ENCODE measurements around the gene TCF12.
"Not testable (repeated sequence)": the region's sequence is repeated elsewhere in the genome, so short reads cannot be mapped to it uniquely, and the experiment has no call there.

DNA sequence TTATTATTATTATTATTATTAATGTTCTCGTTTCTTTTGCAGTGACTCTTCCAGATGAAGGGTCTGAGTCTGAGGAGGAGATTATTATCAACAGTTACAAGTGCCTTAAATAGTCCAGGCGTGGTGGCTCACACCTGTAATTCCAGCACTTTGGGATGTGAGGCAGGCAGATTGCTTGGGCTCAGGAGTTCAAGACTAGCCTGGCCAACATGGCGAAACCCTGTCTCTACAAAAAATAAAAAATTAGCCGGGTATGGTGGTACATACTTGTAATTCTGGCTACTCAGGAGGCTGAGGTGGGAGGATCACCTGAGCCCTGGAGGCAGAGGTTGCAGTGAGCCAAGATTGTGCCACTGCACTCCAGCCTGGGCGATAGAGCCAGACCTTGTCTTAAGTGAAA, 96.5 kb downstream of the TCF12 start:
- TF ChIP-seq, protein P1, sequence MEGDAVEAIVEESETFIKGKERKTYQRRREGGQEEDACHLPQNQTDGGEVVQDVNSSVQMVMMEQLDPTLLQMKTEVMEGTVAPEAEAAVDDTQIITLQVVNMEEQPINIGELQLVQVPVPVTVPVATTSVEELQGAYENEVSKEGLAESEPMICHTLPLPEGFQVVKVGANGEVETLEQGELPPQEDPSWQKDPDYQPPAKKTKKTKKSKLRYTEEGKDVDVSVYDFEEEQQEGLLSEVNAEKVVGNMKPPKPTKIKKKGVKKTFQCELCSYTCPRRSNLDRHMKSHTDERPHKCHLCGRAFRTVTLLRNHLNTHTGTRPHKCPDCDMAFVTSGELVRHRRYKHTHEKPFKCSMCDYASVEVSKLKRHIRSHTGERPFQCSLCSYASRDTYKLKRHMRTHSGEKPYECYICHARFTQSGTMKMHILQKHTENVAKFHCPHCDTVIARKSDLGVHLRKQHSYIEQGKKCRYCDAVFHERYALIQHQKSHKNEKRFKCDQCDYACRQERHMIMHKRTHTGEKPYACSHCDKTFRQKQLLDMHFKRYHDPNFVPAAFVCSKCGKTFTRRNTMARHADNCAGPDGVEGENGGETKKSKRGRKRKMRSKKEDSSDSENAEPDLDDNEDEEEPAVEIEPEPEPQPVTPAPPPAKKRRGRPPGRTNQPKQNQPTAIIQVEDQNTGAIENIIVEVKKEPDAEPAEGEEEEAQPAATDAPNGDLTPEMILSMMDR (IDR thresholded peaks at IDR 0.05): not testable (repeated sequence)
- TF ChIP-seq EP300 (IDR thresholded peaks at IDR 0.05; ENCODE audit: low read depth); POLR2AphosphoS5 (IDR thresholded peaks at IDR 0.05): not testable (repeated sequence)

Measured in transverse colon (tissue), 4 donors.